Keratinocyte (primary cell): ENCODE measurements around the gene ECHS1. TPM values are rescaled to one million over a fixed set of nuclear protein-coding genes. Genes with fewer than 3 reads are reported as not detected.
A peak's percentile ranks its signal among the peaks of the same experiment; 100 is the strongest.

Experiments
- DNase-seq: peaks from one replicate; pipeline ENCODE4 v3.0.0-alpha.2; 2011; ENCODE audit warnings: low read depth, missing footprints, low spot score
- FAIRE-seq: peaks from 2 replicates; lab custom pipeline; 2011; peaks lifted over from hg19 to GRCh38; lab: Jason Lieb, UNC
- H2AFZ ChIP-seq: 2 replicates; pipeline ENCODE4 v1.6.0; 2012; ENCODE audit warnings: low read length, control low read depth, inconsistent platforms; ENCODE audit not compliant: control insufficient read depth
- H3K27ac ChIP-seq: 2 replicates; pipeline ENCODE4 v1.5.1; 2011; ENCODE audit warnings: low read length; ENCODE audit not compliant: control insufficient read depth, insufficient read depth
- H3K27me3 ChIP-seq: 3 replicates; pipeline ENCODE4 v1.6.0; 2011; ENCODE audit warnings: low read length; ENCODE audit not compliant: control insufficient read depth, insufficient read depth; ENCODE audit errors: extremely low read depth
- H3K36me3 ChIP-seq, 2 experiments: 2 replicates in 1 of 2; 3 replicates in 1 of 2; pipeline ENCODE4 v1.5.1; 2011; ENCODE audit warnings: low read length in 2 of 2, mild to moderate bottlenecking in 1 of 2; ENCODE audit not compliant: control insufficient read depth in 2 of 2, insufficient read depth in 2 of 2; ENCODE audit errors: extremely low read depth in 1 of 2
- H3K4me1 ChIP-seq: 3 replicates; pipeline ENCODE4 v1.5.1; 2011; ENCODE audit warnings: low read length; ENCODE audit not compliant: control insufficient read depth, insufficient read depth; ENCODE audit errors: extremely low read depth
- H3K4me2 ChIP-seq: 3 replicates; pipeline ENCODE4 v1.6.0; 2011; ENCODE audit warnings: low read depth, low read length; ENCODE audit not compliant: control insufficient read depth, insufficient read depth; ENCODE audit errors: extremely low read depth
- H3K4me3 ChIP-seq, 3 experiments: fragments of 200-600 bp in 1 of 3; sonication (generic) in 1 of 3; 2 replicates in 2 of 3; 3 replicates in 1 of 3; pipeline ENCODE4 v1.5.1; 2011 to 2016; ENCODE audit warnings: low read length in 3 of 3, mild to moderate bottlenecking in 3 of 3, control low read depth in 2 of 3, inconsistent platforms in 1 of 3, low read depth in 1 of 3, mixed read lengths in 1 of 3, mixed run types in 1 of 3, moderate library complexity in 1 of 3; ENCODE audit not compliant: control insufficient read depth in 2 of 3, insufficient read depth in 2 of 3; ENCODE audit errors: extremely low read depth in 1 of 3
- H3K79me2 ChIP-seq: 2 replicates; pipeline ENCODE4 v1.6.0; 2012; ENCODE audit warnings: low read length; ENCODE audit not compliant: control insufficient read depth, insufficient read depth
- H3K9ac ChIP-seq: 3 replicates; pipeline ENCODE4 v1.6.0; 2011; ENCODE audit warnings: low read length; ENCODE audit not compliant: control insufficient read depth, insufficient read depth; ENCODE audit errors: extremely low read depth
- H3K9me1 ChIP-seq: 3 replicates; pipeline ENCODE4 v1.6.0; 2011; ENCODE audit warnings: low read length; ENCODE audit not compliant: control insufficient read depth, insufficient read depth; ENCODE audit errors: extremely low read depth
- H3K9me3 ChIP-seq: 2 replicates; pipeline ENCODE4 v1.5.1; 2012; ENCODE audit warnings: low read depth, low read length; ENCODE audit not compliant: control insufficient read depth
- H4K20me1 ChIP-seq: 3 replicates; pipeline ENCODE4 v1.6.0; 2011; ENCODE audit warnings: low read length; ENCODE audit not compliant: control insufficient read depth, insufficient read depth; ENCODE audit errors: extremely low read depth
- CTCF ChIP-seq, 3 experiments: IDR thresholded peaks in 1 of 3; conservative IDR thresholded peaks in 1 of 3; optimal IDR thresholded peaks in 1 of 3; 2 replicates in 2 of 3; 3 replicates in 1 of 3; pipeline versions ENCODE3 to v1.5.1; 2011; ENCODE audit warnings: low read length in 3 of 3, mild to moderate bottlenecking in 3 of 3, moderate library complexity in 2 of 3, control low read depth in 1 of 3, inconsistent platforms in 1 of 3; ENCODE audit not compliant: insufficient read depth in 2 of 3; ENCODE audit errors: extremely low read depth in 1 of 3
- EZH2 ChIP-seq: IDR thresholded peaks from one replicate; pipeline ENCODE4 v1.6.1; 2012; ENCODE audit warnings: inconsistent platforms, mild to moderate bottlenecking, low read length, moderate library complexity
- dilution Hi-C: fragments of 300-500 bp; cut with MboI; formaldehyde crosslinking; loops from one replicate; pipeline ENCODE4 v1.7.0; 2020; ENCODE audit warnings: low sequenced_read_pairs; ENCODE audit not compliant: extremely low pct_ligation_motif_present
- polyA plus RNA-seq, 5 experiments: library from polyadenylated mRNA; depleted of rRNA in 3 of 5; stranded (reverse) in 3 of 5; stranded (forward) in 1 of 5; unstranded in 1 of 5; fragments of >200 nt; gene quantifications; 1 replicate in 1 of 5; 2 replicates in 3 of 5; 3 replicates in 1 of 5; pipeline versions ENCODE4 v1.2.1 to v1.2.3, GENCODE V29; 2011 to 2012; ENCODE audit warnings: missing spikeins in 2 of 5, low read depth in 1 of 5, low replicate concordance in 1 of 5

Gene ECHS1
- polyA plus RNA-seq, 1 donor (not counting 4 experiments of a cell fraction or from before 2014, with no cell fraction given), result 27.1 TPM

DNA sequence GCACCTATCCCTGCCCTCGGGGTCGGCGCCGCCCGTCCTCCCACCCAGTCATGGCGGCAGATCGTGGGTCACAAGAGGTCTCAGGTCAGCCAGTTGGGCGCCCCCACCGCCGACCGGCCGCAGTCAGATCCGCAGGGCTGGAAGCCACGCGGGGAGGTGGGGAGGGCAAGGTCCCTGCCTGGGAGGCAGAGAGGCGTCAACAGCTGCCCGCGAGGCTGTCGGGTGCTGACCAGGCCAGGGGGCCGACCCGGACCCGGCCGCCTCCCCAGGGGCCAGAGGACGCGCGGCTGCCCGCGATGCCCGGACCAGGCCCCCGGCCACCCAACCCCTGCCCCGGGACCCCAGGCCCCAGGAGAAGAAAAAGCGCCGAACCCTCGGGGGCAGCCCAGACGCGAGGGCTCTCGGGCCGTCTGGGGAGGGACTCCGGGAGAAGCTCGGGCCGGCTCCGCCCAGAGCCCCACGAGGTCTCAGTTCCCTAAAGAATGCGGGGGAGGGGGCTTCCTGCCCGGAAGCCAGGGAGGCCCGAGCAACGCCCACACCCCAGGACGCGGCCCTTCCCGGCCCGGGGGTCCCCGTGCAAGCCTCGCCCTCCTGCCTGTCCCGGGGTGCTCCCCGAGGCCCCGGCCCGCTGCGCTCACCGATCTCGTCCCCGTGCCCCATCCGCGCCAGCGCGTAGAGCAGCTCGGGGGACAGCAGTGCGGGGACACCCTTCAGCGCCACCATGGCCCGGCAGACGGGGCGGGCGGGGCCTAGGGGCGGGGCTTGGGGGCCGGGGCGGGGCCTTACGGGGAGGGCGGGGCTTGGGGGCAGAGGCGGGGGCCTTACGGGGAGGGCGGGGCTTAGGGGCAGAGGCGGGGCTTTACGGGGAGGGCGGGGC, 15.6 kb downstream of the ECHS1 start, which contains the start of gene FUOM:
Gene FUOM, minus strand, starts transcription at position 735 of the 877 bp plus-strand sequence. Its CDS starts 12 bp downstream, at position 723.
- Histone ChIP-seq H3K4me2 (peak within 1 kb of the TSS; percentile 56), H4K20me1 (no peaks in the 10 kb centered on the region), H3K4me3 (peak within 1 kb of the TSS; percentile 38 to 57 (median 48)), H3K9ac (peak within 1 kb of the TSS; percentile 61), H3K27ac (no peak within 1 kb of the TSS), H3K4me1 (no peaks in the 10 kb centered on the region), H3K36me3 (peaks cover 0 to 3% of the 10 kb centered on the region in 2 experiments), H3K79me2 (no peaks in the 10 kb centered on the region), H3K27me3 (peaks cover 11% of the 10 kb centered on the region), H3K9me1 (no peaks in the 10 kb centered on the region), H2AFZ (peak within 1 kb of the TSS; percentile 46), H3K9me3 (no peaks in the 10 kb centered on the region)
- FAIRE-seq (no peak), DNase-seq (no peak)
- dilution Hi-C loops, result no loop called here
- TF ChIP-seq EZH2 (no peak), CTCF (optimal IDR thresholded peaks at IDR 0.05 in 1 of 3, IDR thresholded peaks at IDR 0.05 in 1 of 3, conservative IDR thresholded peaks at IDR 0.05 in 1 of 3; ENCODE audit: extremely low read depth in 1 of 3, insufficient read depth in 2 of 3, low read length in 3 of 3) (no peak)

GRCh38 chr10:133356549-133357284, 16.4 kb downstream of the ECHS1 start:
- dilution Hi-C loops, result no loop called here
- no peaks in the 10 kb centered on the region for H3K9me1 ChIP-seq
- H3K27me3 ChIP-seq, result peaks cover 11% of the 10 kb centered on the region
- H3K9me3 ChIP-seq, result no peaks in the 10 kb centered on the region
- H3K27ac ChIP-seq, result no peak overlapping the region
- TF ChIP-seq CTCF (optimal IDR thresholded peaks at IDR 0.05 in 1 of 3, IDR thresholded peaks at IDR 0.05 in 1 of 3, conservative IDR thresholded peaks at IDR 0.05 in 1 of 3; ENCODE audit: extremely low read depth in 1 of 3, insufficient read depth in 2 of 3, low read length in 3 of 3) (no peak), EZH2 (no peak)
- H3K4me2 ChIP-seq, result peak overlapping the region; percentile 56
- H4K20me1 ChIP-seq, result no peaks in the 10 kb centered on the region
- H3K36me3 ChIP-seq, result no peaks in the 10 kb centered on the region
- no peaks in the 10 kb centered on the region for H3K4me1 ChIP-seq
- H3K4me3 ChIP-seq, result peak overlapping the region; percentile 38 to 57 (median 48)
- peak overlapping the region; percentile 22 for H2AFZ ChIP-seq
- H3K9ac ChIP-seq, result peak overlapping the region; percentile 61
- no peak for DNase-seq
- H3K79me2 ChIP-seq, result no peaks in the 10 kb centered on the region
- no peak for FAIRE-seq
